ENCODE measurements around the gene GAB4.
"Not testable (repeated sequence)": the region's sequence is repeated elsewhere in the genome, so short reads cannot be mapped to it uniquely, and the experiment has no call there.

Gene GAB4

GRCh38 chr22:16937209-16937608, 70.8 kb downstream of the GAB4 start:
- H3K36me3 ChIP-seq (ENCODE audit: insufficient read depth, low read length); H3K4me1 ChIP-seq (ENCODE audit: insufficient read depth, low read length); H3K4me3 ChIP-seq (ENCODE audit: low read length); H3K9me3 ChIP-seq (ENCODE audit: low read length); H2AFZ ChIP-seq (ENCODE audit: low read depth, low read length); H3K27me3 ChIP-seq (ENCODE audit: insufficient read depth, low read length): not testable (repeated sequence)

DNA sequence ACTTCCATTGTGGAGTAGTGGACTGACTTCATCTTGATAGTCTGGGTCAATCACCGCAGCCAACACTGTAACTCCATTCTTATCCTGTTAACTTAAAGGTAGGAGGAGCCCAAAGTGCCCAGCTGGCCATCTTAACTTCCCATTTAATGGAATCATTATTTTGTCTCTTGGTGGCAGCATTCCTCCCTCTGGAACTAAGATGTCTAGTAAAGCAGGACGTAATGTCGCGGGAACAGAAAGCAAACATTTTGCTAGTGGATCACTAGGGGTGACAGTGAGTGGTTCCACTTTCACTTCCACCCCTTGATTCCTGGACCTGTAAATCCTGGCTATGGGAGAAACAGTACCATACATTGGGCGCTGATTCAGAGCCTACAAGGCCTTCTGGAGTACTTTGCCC, 71.4 kb downstream of the GAB4 start:
- Histone ChIP-seq H3K4me1 (ENCODE audit: insufficient read depth, low read length) (no peaks in the 10 kb centered on the region), H2AFZ (ENCODE audit: low read depth, low read length) (no peak overlapping the region), H3K27me3 (ENCODE audit: insufficient read depth, low read length) (peaks cover 3% of the 10 kb centered on the region), H3K9me3 (ENCODE audit: low read length) (no peaks in the 10 kb centered on the region), H3K4me3 (ENCODE audit: low read length) (no peak overlapping the region), H3K36me3 (ENCODE audit: insufficient read depth, low read length) (no peaks in the 10 kb centered on the region)

DNA sequence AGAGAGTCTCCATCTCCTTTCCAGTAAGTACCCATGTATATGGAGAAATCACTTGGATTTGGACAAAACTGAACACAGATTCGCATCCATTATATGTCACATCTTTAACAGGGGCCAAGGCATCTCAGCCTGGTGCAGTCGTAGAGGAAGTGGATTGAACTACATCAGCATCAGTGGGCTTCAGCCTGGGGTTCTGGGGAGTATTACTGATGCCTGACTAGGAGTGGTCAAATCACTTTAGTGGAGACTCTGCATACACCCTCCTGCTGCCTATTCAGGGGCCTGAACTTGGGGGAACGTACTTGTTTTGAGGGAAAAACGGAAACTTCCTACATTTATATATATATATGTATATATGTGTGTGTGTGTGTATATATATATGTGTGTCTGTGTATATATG, 72.8 kb downstream of the GAB4 start:
- no peaks in the 10 kb centered on the region for H3K4me1 ChIP-seq (ENCODE audit: insufficient read depth, low read length)
- no peak overlapping the region for H3K4me3 ChIP-seq (ENCODE audit: low read length)
- no peak overlapping the region for H2AFZ ChIP-seq (ENCODE audit: low read depth, low read length)
- no peaks in the 10 kb centered on the region for H3K36me3 ChIP-seq (ENCODE audit: insufficient read depth, low read length)
- H3K9me3 ChIP-seq (ENCODE audit: low read length) = no peaks in the 10 kb centered on the region
- H3K27me3 ChIP-seq (ENCODE audit: insufficient read depth, low read length) = peaks cover 3% of the 10 kb centered on the region

DNA sequence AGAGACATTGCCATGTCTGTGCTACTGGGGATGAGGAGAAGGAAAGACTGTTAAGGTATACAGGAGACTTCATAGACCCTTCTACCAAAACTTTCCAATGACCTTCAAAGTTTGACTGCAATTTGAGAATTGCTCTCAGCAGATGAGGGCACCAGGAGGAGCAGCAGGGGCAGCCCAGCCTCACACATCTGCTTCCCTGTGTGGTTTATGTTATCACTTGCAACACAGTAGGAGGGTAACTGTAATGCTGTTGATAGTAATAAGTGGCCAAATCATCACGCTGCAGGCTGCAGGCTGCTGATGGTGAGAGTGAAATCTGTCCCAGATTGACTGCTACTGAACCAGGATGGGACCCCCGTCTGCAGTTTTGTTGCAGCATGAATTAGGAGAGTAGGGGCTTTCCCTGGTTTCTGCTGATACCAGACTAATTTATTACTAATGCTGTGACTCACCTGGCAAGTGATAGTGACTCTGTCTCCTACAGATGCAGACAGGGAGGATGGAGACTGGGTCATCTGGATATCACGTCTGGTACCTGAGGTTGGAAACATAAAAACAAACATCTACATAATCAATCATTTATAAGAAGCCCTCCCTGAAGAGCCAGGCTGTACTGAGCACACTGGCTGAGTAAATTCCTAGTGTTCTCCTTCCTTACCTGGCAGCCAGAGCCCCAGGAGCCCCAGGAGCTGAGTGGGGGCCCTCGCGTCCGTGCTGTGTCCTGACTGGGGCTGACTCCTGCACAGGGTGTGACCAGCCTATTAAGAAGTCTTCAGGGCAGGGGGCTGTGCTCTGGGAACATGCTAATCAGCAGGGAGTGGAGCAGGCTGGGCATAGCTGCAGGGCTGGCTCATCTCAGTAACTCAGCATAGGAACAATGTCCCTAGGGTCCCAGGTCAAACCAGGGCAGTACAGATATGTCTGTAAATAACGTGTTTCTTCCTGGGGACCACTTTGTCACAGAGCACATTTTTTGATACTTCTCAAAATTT, 74.4 kb downstream of the GAB4 start:
- Histone ChIP-seq H3K27me3 (ENCODE audit: insufficient read depth, low read length) (peaks cover 8% of the 10 kb centered on the region), H2AFZ (ENCODE audit: low read depth, low read length) (no peak overlapping the region), H3K4me1 (ENCODE audit: insufficient read depth, low read length) (no peaks in the 10 kb centered on the region), H3K4me3 (ENCODE audit: low read length) (no peak overlapping the region), H3K9me3 (ENCODE audit: low read length) (no peaks in the 10 kb centered on the region), H3K36me3 (ENCODE audit: insufficient read depth, low read length) (no peaks in the 10 kb centered on the region)

DNA sequence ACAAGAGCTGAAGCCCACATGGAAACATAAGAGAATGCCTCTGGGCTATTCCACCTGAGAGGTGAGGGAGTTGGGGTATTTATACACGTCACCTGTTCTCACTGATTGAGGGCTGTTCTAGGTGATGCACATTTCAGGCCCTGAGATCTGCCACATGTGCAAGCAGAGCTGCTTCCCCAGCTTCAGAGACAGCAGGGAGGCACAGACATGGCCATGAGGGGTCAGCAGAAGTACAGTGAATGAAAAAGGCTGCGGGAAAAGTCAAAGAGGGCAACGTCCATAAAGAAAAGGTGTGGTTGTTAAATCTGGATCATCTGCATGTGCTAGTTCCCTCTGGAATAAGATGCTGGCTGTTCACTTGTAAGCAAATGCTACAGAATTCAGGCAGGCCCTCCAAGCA, 75.4 kb downstream of the GAB4 start:
- H3K27me3 ChIP-seq (ENCODE audit: insufficient read depth, low read length) = peaks cover 8% of the 10 kb centered on the region
- H3K4me1 ChIP-seq (ENCODE audit: insufficient read depth, low read length) = no peaks in the 10 kb centered on the region

DNA sequence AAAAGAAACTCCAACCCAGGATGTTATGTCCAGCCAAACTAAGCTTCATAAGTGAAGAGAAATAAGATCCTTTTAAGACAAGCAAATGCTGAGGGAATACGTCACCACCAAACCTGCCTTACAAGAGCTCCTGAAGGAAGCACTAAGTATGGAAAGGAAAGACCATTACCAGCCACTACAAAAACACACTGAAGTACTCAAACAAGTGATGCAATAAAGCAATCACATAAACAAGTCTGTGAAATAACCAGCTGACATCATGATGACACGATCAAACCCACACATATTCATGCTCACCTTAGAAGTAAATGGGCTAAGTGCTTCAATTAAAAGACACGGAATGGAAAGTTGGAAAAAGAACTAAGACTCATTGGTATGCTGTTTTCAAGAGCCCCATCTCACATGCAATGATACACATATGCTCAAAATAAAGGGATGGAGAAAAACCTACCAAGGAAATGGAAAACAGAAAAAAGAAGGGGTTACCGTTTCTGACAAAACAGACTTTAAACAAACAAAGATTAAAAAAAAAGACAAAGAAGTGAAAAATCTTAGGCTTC, 82.5 kb downstream of the GAB4 start:
- Histone ChIP-seq H3K27me3 (ENCODE audit: insufficient read depth, low read length) (peaks cover 6% of the 10 kb centered on the region), H3K9me3 (ENCODE audit: low read length) (no peaks in the 10 kb centered on the region)

More for the DNA sequence above, 75.4 kb downstream of the GAB4 start:
- Histone ChIP-seq H2AFZ (ENCODE audit: low read depth, low read length) (no peak overlapping the region), H3K9me3 (ENCODE audit: low read length) (no peaks in the 10 kb centered on the region), H3K4me3 (ENCODE audit: low read length) (no peak overlapping the region), H3K36me3 (ENCODE audit: insufficient read depth, low read length) (no peaks in the 10 kb centered on the region)

DNA sequence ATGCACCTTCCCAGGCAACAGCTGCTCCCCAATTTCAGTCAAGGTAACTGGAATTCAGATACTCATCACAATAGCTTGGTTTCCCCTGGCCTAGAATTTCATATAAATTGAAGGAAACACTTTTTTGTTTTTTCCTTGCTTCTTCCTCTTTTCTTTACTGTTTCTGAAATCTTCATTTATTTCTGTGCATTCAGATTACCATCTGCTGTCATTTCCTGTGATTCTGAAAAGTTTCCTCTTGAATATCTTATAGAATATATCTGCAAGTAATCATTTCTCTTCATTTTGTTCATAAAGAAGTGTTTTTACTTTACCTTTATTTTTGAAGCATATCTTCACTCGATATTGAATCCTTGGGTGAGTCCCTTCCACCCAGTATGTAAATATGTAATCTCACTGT, 85.3 kb downstream of the GAB4 start:
- Histone ChIP-seq H2AFZ (ENCODE audit: low read depth, low read length) (no peak overlapping the region), H3K4me3 (ENCODE audit: low read length) (no peak overlapping the region), H3K36me3 (ENCODE audit: insufficient read depth, low read length) (no peaks in the 10 kb centered on the region), H3K9me3 (ENCODE audit: low read length) (no peaks in the 10 kb centered on the region), H3K4me1 (ENCODE audit: insufficient read depth, low read length) (no peaks in the 10 kb centered on the region), H3K27me3 (ENCODE audit: insufficient read depth, low read length) (no peaks in the 10 kb centered on the region)

More for the DNA sequence above, 82.5 kb downstream of the GAB4 start:
- no peak overlapping the region for H3K4me3 ChIP-seq (ENCODE audit: low read length)
- no peaks in the 10 kb centered on the region for H3K36me3 ChIP-seq (ENCODE audit: insufficient read depth, low read length)
- no peaks in the 10 kb centered on the region for H3K4me1 ChIP-seq (ENCODE audit: insufficient read depth, low read length)
- no peak overlapping the region for H2AFZ ChIP-seq (ENCODE audit: low read depth, low read length)

DNA sequence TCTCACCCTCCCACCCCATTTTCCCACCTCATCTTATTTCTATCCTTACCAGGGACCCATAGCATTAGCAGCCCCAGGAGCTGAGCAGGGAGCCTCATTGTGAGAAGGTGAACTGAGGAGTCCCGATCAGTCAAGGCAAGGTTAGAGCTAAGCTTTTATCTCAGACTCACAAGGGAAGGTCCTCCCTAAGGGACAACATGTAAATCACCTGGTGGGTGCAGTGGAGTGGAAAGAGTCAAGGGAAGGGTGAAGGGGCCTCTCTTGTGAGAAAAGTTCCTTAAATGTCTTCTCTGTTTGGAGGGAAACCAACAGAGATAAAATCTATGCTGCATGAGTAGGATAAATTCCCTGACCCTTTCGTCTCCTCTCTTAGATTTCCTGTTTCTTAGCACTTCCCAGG, 85.9 kb downstream of the GAB4 start:
- Histone ChIP-seq H3K4me1 (ENCODE audit: insufficient read depth, low read length) (no peaks in the 10 kb centered on the region), H3K9me3 (ENCODE audit: low read length) (no peaks in the 10 kb centered on the region), H2AFZ (ENCODE audit: low read depth, low read length) (no peak overlapping the region), H3K36me3 (ENCODE audit: insufficient read depth, low read length) (no peaks in the 10 kb centered on the region), H3K4me3 (ENCODE audit: low read length) (no peak overlapping the region), H3K27me3 (ENCODE audit: insufficient read depth, low read length) (no peaks in the 10 kb centered on the region)

- Histone ChIP-seq H3K36me3 (ENCODE audit: insufficient read depth, low read length) (no peaks in the 10 kb centered on the region), H3K9me3 (ENCODE audit: low read length) (no peaks in the 10 kb centered on the region), H3K27me3 (ENCODE audit: insufficient read depth, low read length) (peaks cover 2% of the 10 kb centered on the region), H2AFZ (ENCODE audit: low read depth, low read length) (no peak overlapping the region), H3K4me3 (ENCODE audit: low read length) (no peak overlapping the region), H3K4me1 (ENCODE audit: insufficient read depth, low read length) (no peaks in the 10 kb centered on the region)
Measured at GRCh38 chr22:16917144-16918003, 90.6 kb downstream of the GAB4 start.

DNA sequence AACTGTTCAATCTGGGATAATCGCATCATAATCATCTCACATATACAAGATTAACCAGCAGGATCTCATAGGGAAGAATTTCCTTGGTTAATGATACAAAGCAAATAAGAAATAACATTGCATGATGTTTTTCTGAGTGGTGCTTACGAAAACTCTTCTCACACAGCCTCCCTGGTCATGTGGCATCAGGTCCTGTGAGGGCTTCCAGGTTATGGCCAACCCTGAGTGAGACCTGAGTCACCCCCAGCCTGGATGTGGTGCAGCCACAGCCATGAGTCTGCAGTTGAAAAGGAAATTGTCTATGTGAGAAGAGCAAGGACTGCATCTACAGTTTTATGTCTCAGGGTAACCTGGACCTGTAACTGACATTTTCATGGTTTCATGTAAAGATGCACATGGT, 92.3 kb downstream of the GAB4 start:
- Histone ChIP-seq H3K4me1 (ENCODE audit: insufficient read depth, low read length) (no peaks in the 10 kb centered on the region), H2AFZ (ENCODE audit: low read depth, low read length) (no peak overlapping the region), H3K27me3 (ENCODE audit: insufficient read depth, low read length) (peaks cover 2% of the 10 kb centered on the region), H3K4me3 (ENCODE audit: low read length) (no peak overlapping the region), H3K36me3 (ENCODE audit: insufficient read depth, low read length) (no peaks in the 10 kb centered on the region), H3K9me3 (ENCODE audit: low read length) (no peaks in the 10 kb centered on the region)

GRCh38 chr22:16914911-16915310, 93.1 kb downstream of the GAB4 start:
- not testable (repeated sequence) for H3K4me3 ChIP-seq (ENCODE audit: low read length); H3K9me3 ChIP-seq (ENCODE audit: low read length); H3K4me1 ChIP-seq (ENCODE audit: insufficient read depth, low read length); H3K27me3 ChIP-seq (ENCODE audit: insufficient read depth, low read length); H2AFZ ChIP-seq (ENCODE audit: low read depth, low read length); H3K36me3 ChIP-seq (ENCODE audit: insufficient read depth, low read length)

DNA sequence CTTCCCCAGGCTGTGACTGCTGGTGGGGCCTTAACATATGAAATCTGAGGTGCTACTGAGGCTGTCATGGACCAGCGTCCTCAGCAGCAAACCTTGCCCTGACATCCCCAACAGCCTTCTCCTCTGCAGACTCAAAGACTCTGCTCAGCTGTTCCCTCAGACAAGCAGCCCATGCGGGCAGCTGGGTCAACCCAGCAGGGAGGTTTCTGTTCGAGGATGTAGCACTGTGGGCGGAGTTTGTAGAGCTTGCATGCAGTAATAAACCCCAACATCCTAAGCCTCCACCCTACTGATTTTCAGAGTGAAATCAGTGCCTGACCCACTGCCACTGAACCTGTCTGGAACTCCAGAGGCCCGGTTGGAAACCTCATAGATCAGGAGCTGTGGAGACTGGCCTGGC, 94.0 kb downstream of the GAB4 start:
- Histone ChIP-seq H2AFZ (ENCODE audit: low read depth, low read length) (no peak overlapping the region), H3K4me1 (ENCODE audit: insufficient read depth, low read length) (no peaks in the 10 kb centered on the region), H3K36me3 (ENCODE audit: insufficient read depth, low read length) (no peaks in the 10 kb centered on the region), H3K4me3 (ENCODE audit: low read length) (no peak overlapping the region), H3K27me3 (ENCODE audit: insufficient read depth, low read length) (peaks cover 2% of the 10 kb centered on the region), H3K9me3 (ENCODE audit: low read length) (no peaks in the 10 kb centered on the region)

DNA sequence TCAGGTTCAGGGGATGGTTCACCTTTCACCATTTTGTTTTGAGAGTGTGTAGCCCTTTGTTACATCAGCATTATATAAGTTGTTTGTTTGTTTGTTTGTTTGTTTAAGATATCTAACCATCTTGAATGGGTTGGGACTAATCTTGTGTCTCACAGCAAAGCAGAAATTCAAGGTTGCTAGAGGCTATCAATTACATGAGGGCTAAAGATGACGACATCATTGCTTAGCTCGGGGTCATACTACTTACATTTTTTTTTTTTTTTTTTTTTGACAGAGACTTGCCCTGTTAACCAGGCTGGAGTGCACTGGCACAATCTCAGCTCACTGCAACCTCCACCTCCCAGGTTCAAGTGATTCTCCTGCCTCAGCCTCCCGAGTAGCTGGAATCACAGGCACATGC, 95.7 kb downstream of the GAB4 start:
- Histone ChIP-seq H3K4me1 (ENCODE audit: insufficient read depth, low read length) (no peaks in the 10 kb centered on the region), H3K9me3 (ENCODE audit: low read length) (no peaks in the 10 kb centered on the region), H3K27me3 (ENCODE audit: insufficient read depth, low read length) (peaks cover 2% of the 10 kb centered on the region), H2AFZ (ENCODE audit: low read depth, low read length) (no peak overlapping the region), H3K36me3 (ENCODE audit: insufficient read depth, low read length) (no peaks in the 10 kb centered on the region), H3K4me3 (ENCODE audit: low read length) (no peak overlapping the region)

Measured in neuron (in vitro differentiated cells).